Raji (cell line): ENCODE data around the gene SEPTIN5.

Experiments used
- POLR2A ChIP-seq: IDR thresholded peaks from 2 replicates; pipeline ENCODE4 v1.6.1; 2011; ENCODE audit warnings: low read depth, low read length, control low read depth; ENCODE audit not compliant: insufficient read depth

Gene SEPTIN5

GRCh38 chr22:19732403-19733113 lies 18.3 kb downstream of the SEPTIN5 start:
- no peak for TF ChIP-seq POLR2A

GRCh38 chr22:19733755-19734154 lies 19.5 kb downstream of the SEPTIN5 start:
- TF ChIP-seq POLR2A: no peak

GRCh38 chr22:19734163-19734562 lies 19.9 kb downstream of the SEPTIN5 start:
- TF ChIP-seq POLR2A: no peak

GRCh38 chr22:19734837-19735382 lies 20.6 kb downstream of the SEPTIN5 start:
- no peak for TF ChIP-seq POLR2A

- TF ChIP-seq POLR2A: no peak
Measured at GRCh38 chr22:19735665-19736510, 21.6 kb downstream of the SEPTIN5 start.

- TF ChIP-seq POLR2A: no peak
Measured at GRCh38 chr22:19737846-19738663, 23.8 kb downstream of the SEPTIN5 start.

- TF ChIP-seq POLR2A: no peak
Measured at GRCh38 chr22:19738664-19739447, 24.6 kb downstream of the SEPTIN5 start.

GRCh38 chr22:19739448-19739895 lies 25.2 kb downstream of the SEPTIN5 start:
- TF ChIP-seq POLR2A: no peak

- TF ChIP-seq POLR2A: no peak
Measured at GRCh38 chr22:19739911-19740449, 25.7 kb downstream of the SEPTIN5 start.

GRCh38 chr22:19740586-19740985 lies 26.3 kb downstream of the SEPTIN5 start:
- TF ChIP-seq POLR2A: no peak

GRCh38 chr22:19741053-19741452 lies 26.8 kb downstream of the SEPTIN5 start:
- TF ChIP-seq POLR2A: no peak

- no peak for TF ChIP-seq POLR2A
Measured at GRCh38 chr22:19742160-19743066, 28.1 kb downstream of the SEPTIN5 start.

- no peak for TF ChIP-seq POLR2A
Measured at GRCh38 chr22:19743081-19743480, 28.8 kb downstream of the SEPTIN5 start.
